Mesendoderm (in vitro differentiated cells): ENCODE results near the gene RETREG3.

ENCODE experiments used
- DNase-seq: peaks from one replicate; pipeline ENCODE4 v3.0.0; 2013
- H2AK5ac ChIP-seq: 2 replicates; pipeline ENCODE4 v1.6.1; 2013; ENCODE audit warnings: low read length, inconsistent platforms
- H2BK120ac ChIP-seq: 2 replicates; pipeline ENCODE4 v1.6.1; 2013; ENCODE audit warnings: low read depth, mild to moderate bottlenecking, low read length, moderate library complexity, mixed read lengths
- H2BK15ac ChIP-seq: replicated peaks from 2 replicates; pipeline ENCODE4 v1.6.1; 2013; ENCODE audit warnings: low read depth, mild to moderate bottlenecking, moderate library complexity
- H2BK5ac ChIP-seq: 2 replicates; pipeline ENCODE4 v1.6.1; 2013; ENCODE audit warnings: low read length, inconsistent platforms
- H3K18ac ChIP-seq: 2 replicates; pipeline ENCODE4 v1.6.1; 2013; ENCODE audit warnings: mild to moderate bottlenecking, low read length, mixed read lengths
- H3K23ac ChIP-seq: one replicate; pipeline ENCODE4 v1.6.1; 2013; ENCODE audit warnings: low read length
- H3K27ac ChIP-seq: 2 replicates; pipeline ENCODE4 v1.5.1; 2013; ENCODE audit warnings: low read depth, mild to moderate bottlenecking, inconsistent platforms, low read length, moderate library complexity
- H3K27me3 ChIP-seq: 2 replicates; pipeline ENCODE4 v1.6.1; 2013; ENCODE audit warnings: low read length, control low read depth, mild to moderate bottlenecking, inconsistent platforms; ENCODE audit not compliant: insufficient read depth, poor library complexity
- H3K36me3 ChIP-seq: 2 replicates; pipeline ENCODE4 v1.6.1; 2013; ENCODE audit warnings: low read length, inconsistent platforms; ENCODE audit not compliant: control insufficient read depth, insufficient read depth
- H3K4ac ChIP-seq: one replicate; pipeline ENCODE4 v1.6.1; 2013; ENCODE audit warnings: low read depth, mild to moderate bottlenecking, low read length, moderate library complexity
- H3K4me1 ChIP-seq: 2 replicates; pipeline ENCODE4 v1.6.1; 2013; ENCODE audit warnings: low read depth, low read length, inconsistent platforms; ENCODE audit not compliant: control insufficient read depth
- H3K4me2 ChIP-seq: 2 replicates; pipeline ENCODE4 v1.6.1; 2013; ENCODE audit warnings: low read length
- H3K4me3 ChIP-seq: 2 replicates; pipeline ENCODE4 v1.5.1; 2013; ENCODE audit warnings: mild to moderate bottlenecking, low read length
- H3K56ac ChIP-seq: one replicate; pipeline ENCODE4 v1.6.1; 2013; ENCODE audit warnings: low read length
- H3K79me1 ChIP-seq: 2 replicates; pipeline ENCODE4 v1.6.1; 2013; ENCODE audit warnings: low read length, inconsistent platforms
- H3K79me2 ChIP-seq: 2 replicates; pipeline ENCODE4 v1.6.1; 2013; ENCODE audit warnings: mild to moderate bottlenecking, low read length; ENCODE audit not compliant: control insufficient read depth, insufficient read depth
- H3K9ac ChIP-seq: 2 replicates; pipeline ENCODE4 v1.6.1; 2013; ENCODE audit warnings: low read length, inconsistent platforms
- H4K5ac ChIP-seq: one replicate; pipeline ENCODE4 v1.6.1; 2013; ENCODE audit warnings: low read length
- H4K8ac ChIP-seq: one replicate; pipeline ENCODE4 v1.6.1; 2013; ENCODE audit warnings: low read depth, mild to moderate bottlenecking, control low read depth, low read length, moderate library complexity
- WGBS: extraction: QIAGEN DNeasy Blood & Tissue Kit; methylation state at CpG from one replicate; pipeline ENCODE4 v1.1.7; 2013; ENCODE audit warnings: low lambda C conversion rate, missing lambda C conversion rate; ENCODE audit not compliant: insufficient coverage; ENCODE audit errors: extremely low coverage; 5-methylcytosine and 5-hydroxymethylcytosine counted together

The RETREG3 gene

GRCh38 chr17:42607769-42608168, 1.4 kb downstream of the RETREG3 start:
- no CpG with 5 or more reads among the region's 3 CpGs for WGBS
- no peak overlapping the region for H3K18ac ChIP-seq
- no peak overlapping the region for H2BK5ac ChIP-seq
- H3K23ac ChIP-seq: no peak overlapping the region
- no peaks in the 10 kb centered on the region for H3K27me3 ChIP-seq
- H3K4me2 ChIP-seq: no peak overlapping the region
- no peak overlapping the region for H3K27ac ChIP-seq
- no peak overlapping the region for H2AK5ac ChIP-seq
- no peak overlapping the region for H4K5ac ChIP-seq
- peak overlapping the region; percentile 99 for H3K9ac ChIP-seq
- peaks cover 24% of the 10 kb centered on the region for H3K79me2 ChIP-seq
- peaks cover 8% of the 10 kb centered on the region for H3K36me3 ChIP-seq
- no peak overlapping the region for H3K4me3 ChIP-seq
- DNase-seq: no peak
- no peak overlapping the region for H3K56ac ChIP-seq
- H4K8ac ChIP-seq: no peak overlapping the region
- H3K79me1 ChIP-seq: peaks cover 22% of the 10 kb centered on the region
- H3K4ac ChIP-seq: no peak overlapping the region
- H2BK15ac ChIP-seq: no peak overlapping the region
- no peak overlapping the region for H2BK120ac ChIP-seq
- H3K4me1 ChIP-seq: peaks cover 2% of the 10 kb centered on the region

- H3K9ac ChIP-seq: no peak overlapping the region
- no peak overlapping the region for H3K4me2 ChIP-seq
- no peak overlapping the region for H3K4ac ChIP-seq
- peaks cover 2% of the 10 kb centered on the region for H3K4me1 ChIP-seq
- no peak overlapping the region for H2BK5ac ChIP-seq
- H3K79me1 ChIP-seq: peaks cover 19% of the 10 kb centered on the region
- peaks cover 15% of the 10 kb centered on the region for H3K79me2 ChIP-seq
- no peak overlapping the region for H2BK15ac ChIP-seq
- H2BK120ac ChIP-seq: no peak overlapping the region
- H2AK5ac ChIP-seq: no peak overlapping the region
- no CpG with 5 or more reads among the region's 7 CpGs for WGBS
- H3K27ac ChIP-seq: no peak overlapping the region
- no peak for DNase-seq
- no peak overlapping the region for H3K56ac ChIP-seq
- no peak overlapping the region for H4K8ac ChIP-seq
- no peak overlapping the region for H3K4me3 ChIP-seq
- H3K36me3 ChIP-seq: no peaks in the 10 kb centered on the region
- H3K18ac ChIP-seq: no peak overlapping the region
- H4K5ac ChIP-seq: no peak overlapping the region
- no peak overlapping the region for H3K23ac ChIP-seq
- H3K27me3 ChIP-seq: no peaks in the 10 kb centered on the region
These were observed 5.9 kb downstream of the RETREG3 start for GRCh38 chr17:42603318-42603717.

GRCh38 chr17:42598905-42599304, 10.3 kb downstream of the RETREG3 start:
- no CpG with 5 or more reads among the region's 2 CpGs for WGBS
- no peak overlapping the region for H2BK5ac ChIP-seq

GRCh38 chr17:42596386-42596785, 12.8 kb downstream of the RETREG3 start:
- no peak for DNase-seq
- no peak overlapping the region for H2BK120ac ChIP-seq
- no peak overlapping the region for H3K4ac ChIP-seq
- H3K4me3 ChIP-seq: no peak overlapping the region
- H3K27me3 ChIP-seq: no peaks in the 10 kb centered on the region
- H3K56ac ChIP-seq: no peak overlapping the region
- H3K79me1 ChIP-seq: peaks cover 2% of the 10 kb centered on the region
- H3K79me2 ChIP-seq: no peaks in the 10 kb centered on the region
- no peak overlapping the region for H2BK5ac ChIP-seq
- H3K36me3 ChIP-seq: no peaks in the 10 kb centered on the region
- H2AK5ac ChIP-seq: no peak overlapping the region
- no peak overlapping the region for H3K27ac ChIP-seq
- H4K8ac ChIP-seq: no peak overlapping the region
- no peak overlapping the region for H3K9ac ChIP-seq
- H4K5ac ChIP-seq: no peak overlapping the region
- no peak overlapping the region for H3K23ac ChIP-seq
- H3K18ac ChIP-seq: no peak overlapping the region
- no peak overlapping the region for H2BK15ac ChIP-seq
- H3K4me2 ChIP-seq: no peak overlapping the region
- H3K4me1 ChIP-seq: no peaks in the 10 kb centered on the region
- WGBS: no CpG with 5 or more reads among the region's 3 CpGs

More at GRCh38 chr17:42598905-42599304, 10.3 kb downstream of the RETREG3 start:
- Histone ChIP-seq H3K27me3 (no peaks in the 10 kb centered on the region), H3K79me2 (peaks cover 2% of the 10 kb centered on the region), H3K4me1 (no peaks in the 10 kb centered on the region), H2BK15ac (no peak overlapping the region), H3K56ac (no peak overlapping the region), H3K4me3 (no peak overlapping the region), H3K9ac (no peak overlapping the region), H3K27ac (no peak overlapping the region), H3K23ac (no peak overlapping the region), H3K18ac (no peak overlapping the region), H4K8ac (no peak overlapping the region), H4K5ac (no peak overlapping the region), H2AK5ac (no peak overlapping the region), H3K79me1 (peaks cover 7% of the 10 kb centered on the region), H3K4ac (no peak overlapping the region), H3K36me3 (no peaks in the 10 kb centered on the region), H3K4me2 (no peak overlapping the region), H2BK120ac (no peak overlapping the region)
- DNase-seq: no peak

GRCh38 chr17:42591411-42591810, 17.8 kb downstream of the RETREG3 start:
- Histone ChIP-seq H3K27ac (no peak overlapping the region), H3K18ac (no peak overlapping the region), H3K23ac (no peak overlapping the region), H2BK5ac (no peak overlapping the region), H3K4me1 (no peaks in the 10 kb centered on the region), H3K56ac (no peak overlapping the region), H3K4me2 (no peak overlapping the region), H2BK15ac (no peak overlapping the region), H4K5ac (no peak overlapping the region), H3K4ac (no peak overlapping the region), H2AK5ac (no peak overlapping the region), H3K9ac (no peak overlapping the region), H3K79me1 (no peaks in the 10 kb centered on the region), H3K79me2 (no peaks in the 10 kb centered on the region), H3K36me3 (no peaks in the 10 kb centered on the region), H4K8ac (no peak overlapping the region), H3K4me3 (no peak overlapping the region), H2BK120ac (no peak overlapping the region), H3K27me3 (no peaks in the 10 kb centered on the region)
- WGBS: no CpG with 5 or more reads among the region's 9 CpGs
- no peak for DNase-seq

- no peaks in the 10 kb centered on the region for H3K79me2 ChIP-seq
- H3K79me1 ChIP-seq: no peaks in the 10 kb centered on the region
- no peak overlapping the region for H3K9ac ChIP-seq
- no peak overlapping the region for H3K27ac ChIP-seq
- no peaks in the 10 kb centered on the region for H3K4me1 ChIP-seq
- H2BK5ac ChIP-seq: no peak overlapping the region
- no peak overlapping the region for H2BK15ac ChIP-seq
- no CpG with 5 or more reads among the region's 2 CpGs for WGBS
- no peak overlapping the region for H2BK120ac ChIP-seq
- no peaks in the 10 kb centered on the region for H3K27me3 ChIP-seq
- no peak overlapping the region for H2AK5ac ChIP-seq
- H3K18ac ChIP-seq: no peak overlapping the region
- H3K4me3 ChIP-seq: no peak overlapping the region
- no peak overlapping the region for H3K4ac ChIP-seq
- H3K4me2 ChIP-seq: no peak overlapping the region
- no peak overlapping the region for H4K8ac ChIP-seq
- H3K56ac ChIP-seq: no peak overlapping the region
- no peak overlapping the region for H4K5ac ChIP-seq
- no peak overlapping the region for H3K23ac ChIP-seq
- H3K36me3 ChIP-seq: peaks cover 2% of the 10 kb centered on the region
- DNase-seq: no peak
These were observed 18.3 kb downstream of the RETREG3 start for GRCh38 chr17:42590886-42591285.
